ENCODE measurements around the gene LRG1.

The LRG1 gene

GRCh38 chr19:4571305-4571917 is 31.6 kb upstream of the LRG1 start:
- Histone ChIP-seq H3K9ac (ENCODE audit: low read length) (no peak overlapping the region), H3K9me2 (replicated peaks; ENCODE audit: insufficient read depth, low read length) (no peaks in the 10 kb centered on the region), H3K79me2 (ENCODE audit: insufficient read depth, low read length) (no peaks in the 10 kb centered on the region), H4K20me1 (ENCODE audit: low read depth, low read length) (no peaks in the 10 kb centered on the region), H2AFZ (ENCODE audit: low read depth, low read length, severe bottlenecking) (no peak overlapping the region), H3F3A (ENCODE audit: insufficient read depth) (no peaks in the 10 kb centered on the region), H3K4me3 (ENCODE audit: insufficient read depth, low read length, poor library complexity, severe bottlenecking) (no peak overlapping the region), H3K27me3 (ENCODE audit: low read length) (no peaks in the 10 kb centered on the region), H3K9me3 (ENCODE audit: insufficient read depth, low read length) (no peaks in the 10 kb centered on the region), H3K27ac (ENCODE audit: low read depth, low read length) (no peak overlapping the region), H3K36me3 (ENCODE audit: low read length) (no peaks in the 10 kb centered on the region), H3K4me2 (ENCODE audit: low read depth, low read length, poor library complexity, severe bottlenecking) (no peak overlapping the region)
- TF ChIP-seq EZH2phosphoT487 (conservative IDR thresholded peaks at IDR 0.05; ENCODE audit: low read length), result no peak
- no peak for TF ChIP-seq CTCF (IDR thresholded peaks at IDR 0.05; ENCODE audit: insufficient read depth, low read length, poor library complexity, severe bottlenecking)

GRCh38 chr19:4570916-4571304 is 31.1 kb upstream of the LRG1 start:
- H4K20me1 ChIP-seq (ENCODE audit: low read depth, low read length), result no peaks in the 10 kb centered on the region
- no peak overlapping the region for H3K4me3 ChIP-seq (ENCODE audit: insufficient read depth, low read length, poor library complexity, severe bottlenecking)
- no peaks in the 10 kb centered on the region for H3F3A ChIP-seq (ENCODE audit: insufficient read depth)
- no peaks in the 10 kb centered on the region for H3K79me2 ChIP-seq (ENCODE audit: insufficient read depth, low read length)
- no peaks in the 10 kb centered on the region for H3K9me2 ChIP-seq (replicated peaks; ENCODE audit: insufficient read depth, low read length)
- no peak overlapping the region for H2AFZ ChIP-seq (ENCODE audit: low read depth, low read length, severe bottlenecking)
- TF ChIP-seq CTCF (IDR thresholded peaks at IDR 0.05; ENCODE audit: insufficient read depth, low read length, poor library complexity, severe bottlenecking), result no peak
- no peak for TF ChIP-seq EZH2phosphoT487 (conservative IDR thresholded peaks at IDR 0.05; ENCODE audit: low read length)
- no peak overlapping the region for H3K9ac ChIP-seq (ENCODE audit: low read length)
- no peak overlapping the region for H3K4me2 ChIP-seq (ENCODE audit: low read depth, low read length, poor library complexity, severe bottlenecking)
- no peaks in the 10 kb centered on the region for H3K36me3 ChIP-seq (ENCODE audit: low read length)
- no peaks in the 10 kb centered on the region for H3K9me3 ChIP-seq (ENCODE audit: insufficient read depth, low read length)
- H3K27ac ChIP-seq (ENCODE audit: low read depth, low read length), result no peak overlapping the region
- no peaks in the 10 kb centered on the region for H3K27me3 ChIP-seq (ENCODE audit: low read length)

- Histone ChIP-seq H3K4me3 (ENCODE audit: insufficient read depth, low read length, poor library complexity, severe bottlenecking) (no peak overlapping the region), H3K9me2 (replicated peaks; ENCODE audit: insufficient read depth, low read length) (no peaks in the 10 kb centered on the region), H3K9ac (ENCODE audit: low read length) (no peak overlapping the region), H3K4me2 (ENCODE audit: low read depth, low read length, poor library complexity, severe bottlenecking) (no peak overlapping the region), H2AFZ (ENCODE audit: low read depth, low read length, severe bottlenecking) (no peak overlapping the region), H3K9me3 (ENCODE audit: insufficient read depth, low read length) (no peaks in the 10 kb centered on the region), H3K27me3 (ENCODE audit: low read length) (no peaks in the 10 kb centered on the region), H3K79me2 (ENCODE audit: insufficient read depth, low read length) (no peaks in the 10 kb centered on the region), H3F3A (ENCODE audit: insufficient read depth) (no peaks in the 10 kb centered on the region), H4K20me1 (ENCODE audit: low read depth, low read length) (no peaks in the 10 kb centered on the region), H3K36me3 (ENCODE audit: low read length) (no peaks in the 10 kb centered on the region), H3K27ac (ENCODE audit: low read depth, low read length) (no peak overlapping the region)
- TF ChIP-seq CTCF (IDR thresholded peaks at IDR 0.05; ENCODE audit: insufficient read depth, low read length, poor library complexity, severe bottlenecking) (no peak), EZH2phosphoT487 (conservative IDR thresholded peaks at IDR 0.05; ENCODE audit: low read length) (no peak)
These were observed 30.6 kb upstream of the LRG1 start for GRCh38 chr19:4570402-4570801.
